RKO (cell line): ENCODE measurements around the gene ADAMTS13.

ENCODE experiments used
- DNase-seq: peaks from one replicate; pipeline ENCODE4 v3.0.0-alpha.2; 2016; ENCODE audit warnings: low spot score

Gene ADAMTS13

DNA sequence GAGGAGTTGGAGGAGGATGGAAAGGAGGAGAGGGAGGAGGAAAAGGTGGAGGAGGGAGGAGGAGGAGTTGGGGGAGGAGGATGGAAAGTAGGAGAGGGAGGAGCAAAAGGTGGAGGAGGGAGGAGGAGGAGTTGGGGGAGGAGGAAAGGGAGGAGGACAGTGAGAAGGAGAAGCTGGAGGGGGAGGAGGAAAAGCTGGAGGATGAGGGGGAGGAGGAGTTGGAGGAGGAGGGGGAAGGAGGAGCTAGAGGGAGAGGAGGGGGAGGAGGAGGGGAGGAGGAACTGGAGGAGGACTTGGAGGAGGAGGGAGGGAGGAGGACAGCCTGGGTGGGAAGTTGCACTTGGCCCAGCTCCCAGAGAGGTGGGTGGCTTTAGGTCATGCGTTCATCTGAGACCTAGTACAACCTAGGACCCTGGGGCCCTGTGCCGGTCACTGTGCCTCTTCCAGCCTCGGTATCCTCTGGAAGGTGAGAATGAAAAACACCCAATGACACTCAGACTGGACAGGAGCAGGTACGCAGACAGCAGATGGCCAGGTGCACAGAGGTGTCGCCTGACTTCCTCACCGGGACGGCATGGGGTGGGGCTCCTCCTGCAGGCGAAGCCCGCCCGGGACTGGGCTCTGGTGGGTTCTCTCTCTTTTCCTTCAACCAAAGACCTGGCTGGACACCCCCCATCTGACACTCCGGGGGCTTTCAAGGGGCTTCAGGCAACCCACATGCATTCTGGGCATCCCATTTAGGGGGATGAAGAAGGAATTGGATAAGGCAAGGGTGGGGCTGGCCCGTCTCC is 68.9 kb downstream of the ADAMTS13 start:
- no peak for DNase-seq

DNA sequence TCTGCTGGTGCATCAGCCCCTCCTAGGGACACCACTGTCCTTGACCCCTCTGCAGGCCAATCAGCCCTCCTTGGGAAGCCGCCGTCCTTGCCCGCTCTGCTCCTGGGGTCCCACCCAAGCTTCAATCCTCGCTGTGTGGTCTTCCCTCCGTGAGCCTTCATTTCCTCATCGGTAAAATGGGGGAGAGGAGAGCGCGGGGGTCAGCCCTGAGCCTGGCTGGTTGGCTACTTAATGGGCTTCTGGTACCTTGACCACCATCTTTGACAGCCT is 69.4 kb downstream of the ADAMTS13 start:
- no peak for DNase-seq

DNA sequence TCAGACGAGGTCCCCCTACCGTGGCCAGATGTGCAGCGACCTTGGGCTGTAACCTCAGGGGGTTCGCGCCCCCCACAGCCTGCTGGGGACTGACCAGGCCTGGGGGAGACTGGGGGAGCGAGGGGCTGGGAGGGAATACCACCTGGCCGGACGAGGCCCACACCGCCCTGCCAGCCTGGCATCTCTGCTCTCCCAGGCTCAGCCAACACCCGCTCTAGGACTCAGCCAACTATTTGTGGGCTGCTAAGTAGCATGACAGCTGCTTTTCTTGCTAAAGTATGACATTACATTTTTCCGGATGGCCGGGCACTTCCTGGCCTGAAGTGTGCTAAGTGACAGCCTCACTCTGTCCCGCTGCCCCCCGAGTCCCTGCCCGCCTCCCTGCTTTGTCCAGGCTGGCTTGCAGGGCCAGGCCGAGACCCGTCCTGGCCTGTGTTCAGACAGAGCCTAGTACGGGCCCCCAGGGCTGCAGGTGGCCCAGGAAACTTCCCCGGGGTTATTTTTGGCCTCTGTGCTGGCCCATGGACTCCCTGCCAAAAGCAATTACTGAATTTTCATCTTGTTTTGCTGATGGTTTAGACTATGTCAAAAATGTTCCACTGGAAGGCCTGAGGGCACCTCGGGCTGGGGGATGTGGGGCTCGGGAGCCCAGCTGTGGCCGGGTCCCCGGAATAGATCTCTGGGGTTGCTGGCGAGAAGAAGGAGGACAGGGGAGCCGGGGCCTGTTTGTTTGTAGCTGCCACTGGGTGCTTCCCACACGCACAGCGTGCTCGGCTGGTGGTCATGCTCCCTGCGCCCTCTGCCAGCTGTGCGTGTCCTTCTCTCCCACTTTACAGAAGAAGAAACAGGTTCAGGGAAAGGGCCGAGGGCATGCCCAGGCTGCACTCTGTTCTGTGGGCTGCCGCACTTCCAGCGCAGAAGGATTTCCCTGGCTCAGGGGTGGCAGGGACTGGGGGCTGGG is 70.2 kb downstream of the ADAMTS13 start:
- DNase-seq = no peak

DNA sequence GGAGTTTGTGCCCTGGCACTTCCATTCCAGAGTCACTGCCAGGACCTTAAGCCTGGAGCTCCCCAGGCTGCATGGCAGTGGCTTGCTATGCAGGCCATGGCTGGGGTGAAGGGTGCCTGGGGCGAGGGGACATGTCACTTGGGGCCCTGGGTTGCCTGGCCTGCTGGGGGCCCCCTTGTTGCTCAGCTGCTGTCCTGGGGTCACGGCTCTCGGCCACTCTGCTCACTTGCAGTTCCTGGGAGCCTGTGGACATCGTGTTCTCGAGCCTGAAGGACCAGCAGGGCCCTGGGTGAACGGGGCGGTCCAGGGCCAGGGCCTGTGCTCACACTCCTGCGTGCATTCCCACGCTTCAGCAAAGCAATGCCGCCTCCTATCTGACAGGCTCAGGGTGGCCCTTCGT is 71.3 kb downstream of the ADAMTS13 start:
- DNase-seq = no peak

DNA sequence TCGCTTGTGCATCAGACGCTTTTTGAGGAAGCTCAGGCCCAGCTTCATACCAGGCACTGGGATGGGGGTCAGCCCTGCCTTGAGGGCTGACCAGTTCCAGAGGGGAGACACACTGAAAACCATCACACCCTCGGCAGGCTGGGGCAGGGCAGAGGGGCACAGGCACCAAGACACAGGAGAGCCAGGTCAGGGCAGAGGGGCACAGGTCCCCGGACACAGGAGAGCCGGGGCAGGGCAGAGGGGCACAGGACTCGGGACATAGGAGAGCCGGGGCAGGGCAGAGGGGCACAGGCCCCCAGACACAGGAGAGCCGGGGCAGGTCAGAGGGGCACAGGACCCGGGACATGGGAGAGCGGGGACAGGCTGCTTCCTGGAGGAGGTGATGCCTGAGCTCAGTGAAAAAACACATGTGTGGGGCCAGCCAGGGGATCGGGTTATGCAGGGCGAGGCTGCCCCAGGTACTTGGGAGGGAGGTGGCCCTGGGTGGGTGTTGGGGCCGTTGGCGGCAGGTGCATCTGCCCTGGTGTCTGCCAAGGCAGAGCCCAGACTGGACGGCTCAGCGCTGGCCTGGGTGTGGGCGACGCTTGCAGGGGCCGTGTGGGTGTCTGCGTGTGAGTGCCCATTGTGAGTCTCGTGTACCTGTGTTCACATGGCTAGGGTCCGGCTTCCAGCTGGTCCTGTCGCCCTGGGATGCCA is 71.8 kb downstream of the ADAMTS13 start:
- no peak for DNase-seq

DNA sequence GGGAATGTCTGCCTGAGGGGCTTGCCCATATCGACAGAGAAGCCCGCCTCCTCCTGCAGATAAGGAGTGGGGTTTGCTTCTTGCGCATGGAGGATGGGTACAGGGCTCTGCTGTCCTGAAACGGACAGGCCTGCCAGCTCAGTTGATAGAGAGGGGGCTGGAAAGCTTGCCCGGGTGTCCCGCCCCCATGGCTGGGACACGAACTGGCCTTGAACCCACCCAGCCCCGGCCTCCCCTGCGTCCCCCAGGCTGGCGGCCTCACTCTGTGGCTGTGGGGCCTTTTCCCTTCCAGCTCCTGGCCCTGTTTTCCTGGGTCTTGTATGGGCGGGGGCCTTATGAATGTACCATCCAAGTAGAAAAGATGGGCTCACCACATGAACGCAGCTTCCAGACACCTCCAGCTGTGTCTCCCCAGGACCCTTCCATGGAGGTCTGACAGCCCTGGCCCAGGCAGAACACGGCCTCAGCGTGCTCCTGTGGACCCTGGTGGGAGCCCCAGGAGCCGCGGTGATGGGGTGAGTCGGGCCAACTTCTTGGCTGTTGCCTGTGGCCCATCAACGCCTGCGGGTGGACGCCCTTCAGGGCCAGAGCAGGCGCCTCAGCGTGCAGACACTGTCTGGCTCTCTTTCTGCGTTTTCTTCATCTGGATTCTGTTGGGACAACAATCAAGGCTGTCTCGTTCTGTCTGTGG is 72.6 kb downstream of the ADAMTS13 start:
- no peak for DNase-seq

DNA sequence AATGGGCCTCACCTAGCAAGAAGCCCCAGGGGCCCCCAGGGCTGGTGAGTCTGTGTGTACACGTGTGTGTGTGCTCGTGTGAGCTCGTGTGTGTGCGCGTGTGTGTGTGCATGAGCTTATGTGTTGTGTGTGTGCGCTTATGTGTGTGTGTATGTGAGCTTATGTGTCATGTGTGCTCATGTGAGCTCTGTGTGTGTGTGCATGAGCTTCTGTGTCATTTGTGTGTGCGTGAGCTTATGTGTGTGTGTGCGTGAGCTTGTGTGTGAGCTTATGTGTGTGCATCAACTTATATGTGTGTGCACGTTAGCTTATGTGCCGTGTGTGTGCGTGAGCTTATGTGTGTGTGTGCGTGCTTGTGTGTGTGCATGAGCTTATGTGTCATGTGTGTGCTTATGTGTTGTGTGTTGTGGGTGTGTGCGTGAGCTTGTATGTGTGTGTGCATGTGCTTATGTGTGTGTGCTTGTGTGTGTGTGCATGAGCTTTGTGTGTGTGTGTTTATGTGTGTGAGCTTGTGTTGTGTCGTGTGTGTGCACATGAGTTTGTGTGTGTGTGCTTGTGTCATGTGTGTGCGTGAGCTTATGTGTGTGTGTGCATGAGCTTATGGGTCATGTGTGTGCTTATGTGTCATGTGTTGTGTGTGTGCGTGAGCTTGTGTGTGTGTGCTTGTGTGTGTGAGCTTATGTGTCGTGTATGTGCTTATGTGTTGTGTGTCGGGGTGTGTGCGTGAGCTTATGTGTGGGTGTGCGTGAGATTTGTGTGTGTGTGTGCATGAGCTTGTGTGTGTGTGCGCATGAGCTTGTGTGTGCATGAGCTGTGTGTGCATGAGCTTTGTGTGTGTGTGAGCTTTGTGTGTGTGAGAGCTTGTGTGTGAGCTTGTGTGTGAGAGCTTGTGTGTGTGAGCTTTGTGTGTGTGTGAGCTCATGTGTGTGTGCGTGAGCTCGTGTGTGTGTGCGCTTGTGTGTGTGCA is 73.4 kb downstream of the ADAMTS13 start:
- DNase-seq = no peak

DNA sequence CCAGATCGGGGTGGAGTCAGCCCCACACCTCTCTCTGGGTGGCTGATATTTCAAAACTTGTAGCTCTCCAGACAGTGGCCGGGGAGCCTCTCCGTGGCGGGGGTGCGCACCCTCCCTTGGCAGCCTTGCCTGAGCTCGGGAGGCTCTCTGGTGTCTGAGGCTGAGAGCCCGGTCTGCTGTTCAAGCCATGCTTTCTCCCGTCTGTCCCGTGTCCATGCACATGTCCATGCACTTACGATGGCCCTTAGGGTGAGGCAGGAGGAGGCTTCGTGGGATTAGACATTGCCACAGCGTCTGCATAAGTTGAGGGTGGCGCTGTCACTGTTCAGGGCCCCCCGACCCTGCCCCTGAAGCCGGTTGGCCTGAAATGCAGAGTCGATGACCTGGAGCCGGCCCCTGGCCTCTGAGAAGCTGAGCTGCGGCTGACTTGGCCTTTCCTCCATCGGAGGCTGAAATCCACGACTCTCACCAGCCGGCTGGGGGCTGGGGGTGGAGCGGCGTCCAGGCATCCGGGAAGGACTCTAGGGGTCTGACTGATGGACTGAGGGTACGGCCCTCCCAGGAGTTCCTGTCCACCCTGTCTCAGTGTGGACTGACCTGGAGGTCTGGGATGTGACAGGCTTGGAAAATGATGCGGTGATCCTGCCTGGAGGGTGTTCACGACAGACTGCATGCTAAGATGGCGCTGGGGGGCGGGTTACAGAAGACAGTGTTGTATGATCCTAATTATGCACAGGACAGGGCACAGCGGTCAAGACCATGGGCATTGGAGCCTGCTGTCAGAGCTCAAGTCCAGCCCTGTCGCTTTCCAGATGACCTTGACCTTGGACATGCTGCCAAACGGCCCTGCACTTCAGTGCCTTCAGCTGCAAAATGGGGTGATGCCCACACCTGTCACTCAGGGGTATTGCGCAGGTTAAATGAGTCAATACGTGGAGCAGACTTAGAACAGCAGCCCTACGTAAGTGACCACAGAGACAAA is 75.0 kb downstream of the ADAMTS13 start:
- no peak for DNase-seq

DNA sequence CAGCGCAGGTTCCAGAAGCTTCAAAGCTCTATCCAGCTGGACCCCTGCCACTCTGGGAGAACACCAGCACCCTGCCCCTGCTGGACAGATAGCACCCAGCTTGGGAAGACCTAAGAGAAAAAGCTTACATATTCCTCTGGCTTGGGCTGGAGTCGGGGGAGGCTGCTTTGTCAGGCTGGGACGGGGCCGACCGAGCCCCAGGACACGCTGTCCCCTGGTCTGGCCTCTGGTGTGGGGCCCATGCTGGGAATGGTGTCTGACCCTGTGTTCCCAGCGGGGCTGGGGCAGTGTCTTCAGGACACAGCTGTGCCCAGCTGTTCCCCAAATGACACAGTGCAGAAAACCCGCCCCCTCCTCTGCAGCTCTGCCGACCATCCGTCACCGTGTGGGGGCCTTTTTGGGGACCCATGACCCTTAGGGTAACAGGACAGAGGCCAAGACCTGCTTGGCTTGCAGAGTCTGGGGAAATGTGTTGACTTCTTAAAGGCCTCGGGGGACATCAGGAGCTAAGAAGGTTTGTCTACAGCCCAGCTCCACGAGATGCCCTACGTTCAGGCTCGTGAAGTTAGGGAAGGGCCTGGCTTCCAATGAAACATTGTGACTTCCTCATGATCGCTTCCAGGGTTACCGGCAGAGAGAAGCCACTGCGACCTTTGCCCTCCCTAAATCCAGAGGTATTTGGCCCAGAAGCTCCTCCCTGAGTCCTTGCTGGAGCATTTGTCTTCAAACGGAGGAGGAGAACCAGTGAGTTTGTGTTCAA is 77.1 kb downstream of the ADAMTS13 start:
- no peak for DNase-seq

DNA sequence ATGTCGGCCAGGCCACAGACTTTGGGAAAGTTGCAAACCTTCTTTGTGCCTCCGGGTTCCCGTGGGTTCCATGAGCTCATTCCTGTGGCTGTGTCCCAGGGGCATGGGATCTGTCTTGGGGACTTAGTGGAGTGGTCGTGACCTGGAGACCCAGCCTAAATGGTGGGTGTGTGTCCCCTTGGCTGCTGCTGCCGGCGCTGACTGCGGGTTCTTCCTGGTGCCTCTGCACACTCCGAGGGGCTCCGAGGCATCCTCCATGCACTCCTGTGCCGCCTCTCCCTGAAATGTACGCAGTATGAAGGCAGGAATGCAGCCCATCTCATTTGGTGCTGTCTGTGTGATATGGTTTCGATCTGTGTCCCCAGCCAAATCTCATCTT is 77.7 kb downstream of the ADAMTS13 start:
- DNase-seq = no peak

DNA sequence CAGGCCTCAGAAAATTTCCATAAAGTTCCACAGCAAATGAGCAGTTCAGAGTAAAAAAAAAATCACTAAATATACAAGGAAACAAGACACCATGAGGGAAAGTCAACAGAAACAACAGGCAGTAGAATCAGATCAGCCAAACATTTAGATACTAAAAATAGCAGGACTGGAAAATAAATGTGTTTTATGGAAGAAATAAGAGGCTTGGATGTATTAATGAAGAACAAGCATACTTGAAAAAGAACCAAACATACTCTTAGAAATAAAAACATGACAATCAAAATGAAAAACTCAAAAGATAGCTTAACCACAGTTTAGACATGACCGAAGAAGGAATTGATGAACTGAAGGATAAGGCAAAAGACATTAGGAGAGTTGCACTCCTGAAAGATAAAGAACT is 79.9 kb downstream of the ADAMTS13 start:
- DNase-seq = no peak

DNA sequence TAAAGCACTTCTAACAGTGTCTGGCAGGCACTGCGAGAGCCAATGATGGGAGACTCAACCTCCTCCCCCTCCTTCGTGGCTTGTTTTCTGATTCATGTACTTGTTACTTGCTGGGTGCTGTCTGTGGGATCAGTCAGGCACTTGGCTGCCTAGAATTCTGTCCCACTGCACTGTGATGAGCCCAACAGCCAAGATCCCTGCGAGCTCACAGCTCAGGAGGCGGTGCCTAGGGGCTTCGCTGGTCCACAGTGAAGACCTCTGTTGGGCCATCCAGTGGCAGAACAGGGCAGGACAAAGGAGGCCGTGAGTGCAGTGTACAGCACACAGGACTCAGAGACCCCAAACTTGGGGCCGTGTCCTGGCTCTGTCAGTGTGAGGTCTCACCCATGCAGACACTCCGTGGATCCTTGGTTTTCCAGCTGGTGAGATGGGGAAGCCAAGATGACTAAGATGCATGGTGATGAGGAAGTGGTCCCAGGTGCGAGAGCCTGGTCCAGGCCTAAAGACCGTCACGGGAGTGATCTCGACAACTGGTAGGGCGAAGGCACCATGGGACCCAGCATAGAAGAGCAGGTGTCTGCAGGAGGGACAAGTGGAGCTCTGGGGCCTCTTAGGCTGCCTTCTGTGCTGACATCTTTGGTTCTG is 83.1 kb downstream of the ADAMTS13 start:
- no peak for DNase-seq

DNA sequence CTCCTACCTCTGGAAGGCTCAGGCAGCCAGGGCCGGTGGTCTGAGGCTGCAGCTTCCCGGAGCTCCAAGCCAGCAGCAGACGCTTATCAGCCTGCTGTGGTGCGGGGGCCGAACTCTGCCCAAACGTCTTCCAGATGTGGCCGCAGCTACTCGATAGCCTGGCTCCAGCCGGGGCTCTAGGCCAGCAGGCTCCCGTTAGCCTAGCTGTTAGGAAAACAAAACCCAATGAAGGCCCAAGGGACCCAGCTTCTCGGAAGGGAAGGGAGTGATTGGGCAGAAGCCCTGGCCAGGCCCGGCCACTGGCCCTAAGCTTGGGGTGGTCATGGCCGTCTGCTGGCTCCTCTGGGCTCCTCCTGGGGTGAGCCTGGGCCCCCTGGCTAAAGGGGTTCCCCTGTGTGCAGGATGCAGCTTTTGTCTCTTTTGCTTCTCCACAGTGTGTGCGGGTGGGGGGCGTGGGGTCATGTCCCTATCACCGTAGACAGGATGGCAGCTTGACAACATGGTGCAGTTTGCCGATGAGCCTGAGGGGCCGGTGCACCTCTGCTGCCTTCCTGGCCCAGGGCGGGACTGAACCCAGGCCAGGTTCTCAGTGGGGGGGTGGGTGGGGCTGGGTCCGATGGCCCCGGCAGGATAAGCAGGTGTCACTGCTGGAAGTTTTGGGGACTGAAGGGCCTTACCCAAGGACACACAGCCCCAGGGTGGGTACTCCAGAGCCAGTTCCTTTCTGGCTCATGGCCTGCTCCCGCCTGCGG is 83.9 kb downstream of the ADAMTS13 start:
- no peak for DNase-seq

DNA sequence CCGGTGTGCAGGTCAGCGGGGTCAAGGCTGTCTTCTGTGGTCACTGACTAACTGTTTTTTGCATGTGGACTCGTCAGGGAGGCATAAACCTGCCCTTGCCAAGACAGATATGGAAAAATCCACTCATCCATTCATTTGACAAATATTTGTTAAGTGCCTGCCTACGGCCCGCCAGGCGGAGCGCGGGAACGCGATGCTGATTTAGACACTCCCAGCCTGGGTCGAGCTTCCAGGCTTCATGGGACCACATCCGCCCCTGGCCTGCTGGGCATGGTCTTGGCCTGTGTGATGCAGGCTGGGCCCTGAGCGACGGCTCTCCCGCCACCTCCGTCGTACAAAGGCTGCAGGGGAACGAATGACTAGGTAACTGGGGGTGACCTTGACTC is 84.5 kb downstream of the ADAMTS13 start:
- peak; percentile 66 for DNase-seq

DNA sequence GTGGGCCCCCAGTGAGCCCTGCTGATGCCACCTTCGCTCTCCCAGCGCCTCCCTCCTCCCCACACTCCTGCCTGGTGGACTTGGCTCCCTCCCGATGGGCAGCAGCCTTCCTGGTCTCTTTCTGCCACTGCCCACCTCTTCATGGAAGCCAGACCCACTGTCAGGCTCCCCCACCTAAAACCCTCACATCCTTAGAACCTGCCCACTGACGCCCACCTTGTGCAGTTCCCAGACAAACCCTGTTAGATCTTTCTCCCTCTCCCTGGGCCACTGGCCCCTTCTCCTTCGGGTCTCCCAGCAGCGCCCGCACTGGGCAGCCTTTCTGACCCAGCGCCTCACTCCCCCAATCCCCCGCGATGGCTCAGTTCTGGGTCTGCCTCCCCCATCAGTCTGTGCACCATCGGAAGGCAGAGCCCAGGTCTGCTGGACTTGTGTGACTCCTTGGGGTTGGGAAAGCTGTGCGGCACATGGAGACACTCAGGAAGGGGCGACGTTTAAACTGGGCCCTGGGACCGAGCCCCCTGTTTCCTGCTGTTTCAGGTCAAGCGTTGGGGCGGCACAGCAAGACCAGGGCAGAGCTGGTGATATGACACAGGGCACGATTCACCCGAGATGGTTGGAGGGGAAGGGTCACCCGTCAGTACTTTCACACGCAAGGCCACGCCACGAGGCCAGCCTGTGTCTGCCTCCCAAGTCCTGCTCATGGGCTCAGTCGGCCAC is 85.2 kb downstream of the ADAMTS13 start:
- DNase-seq = no peak

DNA sequence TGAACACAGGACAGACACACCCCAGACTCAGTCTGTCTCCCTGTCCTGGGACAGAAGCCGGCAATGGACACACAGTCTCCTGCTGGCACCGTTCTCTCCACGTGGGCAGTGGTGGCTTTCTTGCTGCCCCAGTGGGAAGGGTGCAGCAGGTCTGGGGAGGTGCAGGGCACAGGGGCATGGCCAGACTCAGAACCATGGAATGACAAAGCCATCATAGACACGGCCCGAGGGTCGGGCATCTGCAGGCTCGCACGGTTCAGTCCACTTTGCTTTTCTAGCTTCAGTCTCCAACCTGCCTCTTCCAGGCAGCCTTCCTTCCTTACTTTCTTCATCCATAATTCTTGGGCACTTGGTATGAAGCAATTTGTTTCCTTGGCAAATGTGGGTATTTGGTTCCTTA is 85.9 kb downstream of the ADAMTS13 start:
- DNase-seq = no peak
